ENCODE measurements around the gene HERC4. TPM values are rescaled to one million over a fixed set of nuclear protein-coding genes. Genes with fewer than 3 reads are reported as not detected.
A peak's percentile ranks its signal among the peaks of the same experiment; 100 is the strongest.
"Not testable (repeated sequence)": the region's sequence is repeated elsewhere in the genome, so short reads cannot be mapped to it uniquely, and the experiment has no call there.

The HERC4 gene
- total and polyA plus RNA-seq, 7 experiments from 2014 or later, result 21.2 to 113 (median 71.6) TPM

- CTCF ChIA-PET, result no interaction called here
- Mint-ChIP-seq H3K9me3 (peaks cover 0 to 31% (median 6%) of the 10 kb centered on the region in 11 donors), H3K27me3 (no peaks in the 10 kb centered on the region), H3K27ac (no peak overlapping the region), H3K4me1 (peaks cover 0 to 21% (median 16%) of the 10 kb centered on the region in 7 donors), H3K4me3 (no peak overlapping the region), H3K36me3 (peaks cover 15 to 73% (median 66%) of the 10 kb centered on the region in 5 donors)
- H3K27ac ChIP-seq (ENCODE audit: low read depth, low read length), result no peak overlapping the region
- no peak overlapping the region for H3K4me3 ChIP-seq (ENCODE audit: low read length)
- ATAC-seq (no peak), DNase-seq (no peak)
- intact Hi-C loops (cut with micrococcal nuclease), result no loop called here
- H3K36me3 ChIP-seq (ENCODE audit: control insufficient read depth in 2 of 3, insufficient read depth in 3 of 3, low read length in 3 of 3), result peaks cover 0 to 23% (median 7%) of the 10 kb centered on the region in 3 experiments
- no peaks in the 10 kb centered on the region for H3K27me3 ChIP-seq (ENCODE audit: control insufficient read depth in 2 of 2, insufficient read depth in 2 of 2, low read length in 2 of 2)
- H3K4me1 ChIP-seq (ENCODE audit: control insufficient read depth in 2 of 2, insufficient read depth in 2 of 2, low read length in 2 of 2), result no peaks in the 10 kb centered on the region
- H3K9me3 ChIP-seq (ENCODE audit: control insufficient read depth in 2 of 3, low read length in 3 of 3), result peaks cover 0 to 6% (median 0%) of the 10 kb centered on the region in 3 experiments
- POLR2A ChIA-PET, result no interaction called here
Measured at GRCh38 chr10:67971311-67971710, 103.8 kb downstream of the HERC4 start.

- H3K27ac Mint-ChIP-seq, result no peak overlapping the region
- Histone ChIP-seq H3K27me3 (ENCODE audit: control insufficient read depth in 2 of 2, insufficient read depth in 2 of 2, low read length in 2 of 2) (no peaks in the 10 kb centered on the region), H3K4me3 (ENCODE audit: low read length) (no peak overlapping the region), H3K4me1 (ENCODE audit: control insufficient read depth in 2 of 2, insufficient read depth in 2 of 2, low read length in 2 of 2) (no peaks in the 10 kb centered on the region), H3K27ac (ENCODE audit: low read depth, low read length) (no peak overlapping the region), H3K9me3 (ENCODE audit: control insufficient read depth in 2 of 3, low read length in 3 of 3) (peaks cover 0 to 6% (median 0%) of the 10 kb centered on the region in 3 experiments), H3K36me3 (ENCODE audit: control insufficient read depth in 2 of 3, insufficient read depth in 3 of 3, low read length in 3 of 3) (peaks cover 0 to 33% (median 7%) of the 10 kb centered on the region in 3 experiments)
- ChIA-PET CTCF (no interaction called here), POLR2A (no interaction called here)
- peaks cover 0 to 18% (median 16%) of the 10 kb centered on the region in 7 donors for H3K4me1 Mint-ChIP-seq
- H3K36me3 Mint-ChIP-seq, result peaks cover 12 to 70% (median 64%) of the 10 kb centered on the region in 5 donors
- DNase-seq, result no peak
- intact Hi-C loops (cut with micrococcal nuclease), result no loop called here
- peaks cover 0 to 31% (median 6%) of the 10 kb centered on the region in 11 donors for H3K9me3 Mint-ChIP-seq
- no peak for ATAC-seq
- H3K27me3 Mint-ChIP-seq, result no peaks in the 10 kb centered on the region
- no peak overlapping the region for H3K4me3 Mint-ChIP-seq
Measured at GRCh38 chr10:67969875-67970274, 105.2 kb downstream of the HERC4 start.

DNA sequence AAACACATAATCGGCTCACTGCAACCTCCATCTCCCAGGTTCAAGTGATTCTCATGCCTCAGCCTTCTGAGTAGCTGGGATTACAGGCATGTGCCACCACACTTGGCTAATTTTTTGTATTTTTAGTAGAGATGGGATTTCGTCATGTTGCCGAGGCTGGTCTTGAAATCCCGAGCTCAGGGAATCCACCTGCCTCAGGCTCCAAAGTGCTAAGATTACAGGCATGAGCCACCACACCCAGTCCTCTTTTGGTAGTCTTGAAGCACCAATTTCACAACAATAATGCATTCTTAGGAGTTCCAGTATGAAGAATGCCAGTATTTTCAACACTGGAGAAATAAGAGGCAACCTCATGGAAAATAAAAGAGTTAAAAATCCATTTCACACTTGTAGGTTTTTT lies 109.0 kb downstream of the HERC4 start:
- POLR2A ChIA-PET; H3K27ac ChIP-seq (ENCODE audit: low read depth, low read length); H3K9me3 Mint-ChIP-seq; H3K4me3 ChIP-seq (ENCODE audit: low read length); ATAC-seq; intact Hi-C loops (cut with micrococcal nuclease); H3K9me3 ChIP-seq (ENCODE audit: control insufficient read depth in 2 of 3, low read length in 3 of 3); H3K4me3 Mint-ChIP-seq; CTCF ChIA-PET; DNase-seq; H3K27ac Mint-ChIP-seq; H3K27me3 ChIP-seq (ENCODE audit: control insufficient read depth in 2 of 2, insufficient read depth in 2 of 2, low read length in 2 of 2); H3K27me3 Mint-ChIP-seq; H3K4me1 ChIP-seq (ENCODE audit: control insufficient read depth in 2 of 2, insufficient read depth in 2 of 2, low read length in 2 of 2): not testable (repeated sequence)
- Mint-ChIP-seq H3K36me3 (peaks cover 11 to 62% (median 50%) of the 10 kb centered on the region in 5 donors), H3K4me1 (peaks cover 0 to 29% (median 21%) of the 10 kb centered on the region in 7 donors)
- peaks cover 0 to 21% (median 0%) of the 10 kb centered on the region in 3 experiments for H3K36me3 ChIP-seq (ENCODE audit: control insufficient read depth in 2 of 3, insufficient read depth in 3 of 3, low read length in 3 of 3)

DNA sequence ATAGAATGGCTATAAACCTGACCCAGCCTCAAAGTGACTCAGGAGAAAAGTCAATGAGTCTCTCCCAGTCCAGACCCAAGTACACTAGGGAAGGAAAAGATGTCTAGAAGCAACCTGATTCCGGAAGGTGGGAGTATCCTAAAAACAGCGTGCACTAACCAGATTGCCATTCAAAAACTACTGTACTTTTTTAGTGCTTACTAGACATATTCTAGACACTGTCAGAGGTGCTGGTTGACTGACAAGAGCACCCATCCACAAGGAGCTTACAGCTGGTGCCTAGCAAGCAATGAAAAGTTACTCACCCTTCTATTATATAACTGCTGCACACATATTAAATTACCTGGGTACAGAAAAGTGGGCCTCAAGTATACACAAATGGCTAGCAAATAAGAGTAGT lies 109.6 kb downstream of the HERC4 start:
- H3K9me3 Mint-ChIP-seq, result peaks cover 0 to 4% (median 0%) of the 10 kb centered on the region in 11 donors
- DNase-seq (no peak), ATAC-seq (no peak)
- H3K27ac Mint-ChIP-seq, result peak overlapping the region in 1 of 9 donors; percentile 30
- intact Hi-C loops (cut with micrococcal nuclease), result no loop called here
- H3K4me1 ChIP-seq (ENCODE audit: control insufficient read depth in 2 of 2, insufficient read depth in 2 of 2, low read length in 2 of 2), result no peaks in the 10 kb centered on the region
- ChIA-PET POLR2A (no interaction called here), CTCF (no interaction called here)
- H3K4me3 Mint-ChIP-seq, result no peak overlapping the region
- H3K27me3 Mint-ChIP-seq, result no peaks in the 10 kb centered on the region
- no peaks in the 10 kb centered on the region for H3K27me3 ChIP-seq (ENCODE audit: control insufficient read depth in 2 of 2, insufficient read depth in 2 of 2, low read length in 2 of 2)
- no peak overlapping the region for H3K27ac ChIP-seq (ENCODE audit: low read depth, low read length)
- H3K36me3 Mint-ChIP-seq, result peaks cover 15 to 64% (median 51%) of the 10 kb centered on the region in 5 donors
- peaks cover 0 to 29% (median 21%) of the 10 kb centered on the region in 7 donors for H3K4me1 Mint-ChIP-seq
- no peaks in the 10 kb centered on the region for H3K9me3 ChIP-seq (ENCODE audit: control insufficient read depth in 2 of 3, low read length in 3 of 3)
- no peak overlapping the region for H3K4me3 ChIP-seq (ENCODE audit: low read length)
- H3K36me3 ChIP-seq (ENCODE audit: control insufficient read depth in 2 of 3, insufficient read depth in 3 of 3, low read length in 3 of 3), result peaks cover 0 to 21% (median 0%) of the 10 kb centered on the region in 3 experiments

- DNase-seq, result no peak
- ChIA-PET CTCF (interaction anchor here (0.6 kb wide), 2 partner anchors 30 to 389 kb away, joined by 3 to 5 read pairs; no protein-coding TSS in a partner anchor), POLR2A (no interaction called here)
Measured at GRCh38 chr10:67959839-67960476, 115.1 kb downstream of the HERC4 start.

GRCh38 chr10:67955614-67956013 lies 119.5 kb downstream of the HERC4 start:
- Histone ChIP-seq H3K36me3 (ENCODE audit: control insufficient read depth in 2 of 3, insufficient read depth in 3 of 3, low read length in 3 of 3) (peaks cover 0 to 28% (median 6%) of the 10 kb centered on the region in 3 experiments), H3K27ac (ENCODE audit: low read depth, low read length) (no peak overlapping the region), H3K9me3 (ENCODE audit: control insufficient read depth in 2 of 3, low read length in 3 of 3) (no peaks in the 10 kb centered on the region), H3K4me3 (ENCODE audit: low read length) (no peak overlapping the region), H3K27me3 (ENCODE audit: control insufficient read depth in 2 of 2, insufficient read depth in 2 of 2, low read length in 2 of 2) (no peaks in the 10 kb centered on the region), H3K4me1 (ENCODE audit: control insufficient read depth in 2 of 2, insufficient read depth in 2 of 2, low read length in 2 of 2) (no peaks in the 10 kb centered on the region)
- DNase-seq (no peak), ATAC-seq (no peak)
- Mint-ChIP-seq H3K9me3 (no peaks in the 10 kb centered on the region), H3K4me1 (peaks cover 0 to 12% (median 5%) of the 10 kb centered on the region in 7 donors), H3K27ac (peak overlapping the region in 1 of 9 donors; percentile 50), H3K27me3 (no peaks in the 10 kb centered on the region), H3K36me3 (peaks cover 12 to 44% (median 35%) of the 10 kb centered on the region in 5 donors), H3K4me3 (no peak overlapping the region)
- POLR2A ChIA-PET, result no interaction called here
- CTCF ChIA-PET, result no interaction called here
- intact Hi-C loops (cut with micrococcal nuclease), result no loop called here

More at GRCh38 chr10:67959839-67960476, 115.1 kb downstream of the HERC4 start:
- intact Hi-C loops (cut with micrococcal nuclease), result no loop called here
- Histone ChIP-seq H3K27ac (ENCODE audit: low read depth, low read length) (no peak overlapping the region), H3K4me1 (ENCODE audit: control insufficient read depth in 2 of 2, insufficient read depth in 2 of 2, low read length in 2 of 2) (no peaks in the 10 kb centered on the region), H3K27me3 (ENCODE audit: control insufficient read depth in 2 of 2, insufficient read depth in 2 of 2, low read length in 2 of 2) (no peaks in the 10 kb centered on the region), H3K36me3 (ENCODE audit: control insufficient read depth in 2 of 3, insufficient read depth in 3 of 3, low read length in 3 of 3) (peaks cover 0 to 3% (median 0%) of the 10 kb centered on the region in 3 experiments), H3K4me3 (ENCODE audit: low read length) (no peak overlapping the region), H3K9me3 (ENCODE audit: control insufficient read depth in 2 of 3, low read length in 3 of 3) (no peaks in the 10 kb centered on the region)
- Mint-ChIP-seq H3K27me3 (no peaks in the 10 kb centered on the region), H3K27ac (peak overlapping the region in 2 of 9 donors; percentile 5 to 67), H3K4me3 (no peak overlapping the region), H3K4me1 (peaks cover 0 to 20% (median 5%) of the 10 kb centered on the region in 7 donors), H3K36me3 (peaks cover 15 to 40% (median 27%) of the 10 kb centered on the region in 5 donors), H3K9me3 (peaks cover 0 to 2% (median 0%) of the 10 kb centered on the region in 11 donors)
- no peak for ATAC-seq

DNA sequence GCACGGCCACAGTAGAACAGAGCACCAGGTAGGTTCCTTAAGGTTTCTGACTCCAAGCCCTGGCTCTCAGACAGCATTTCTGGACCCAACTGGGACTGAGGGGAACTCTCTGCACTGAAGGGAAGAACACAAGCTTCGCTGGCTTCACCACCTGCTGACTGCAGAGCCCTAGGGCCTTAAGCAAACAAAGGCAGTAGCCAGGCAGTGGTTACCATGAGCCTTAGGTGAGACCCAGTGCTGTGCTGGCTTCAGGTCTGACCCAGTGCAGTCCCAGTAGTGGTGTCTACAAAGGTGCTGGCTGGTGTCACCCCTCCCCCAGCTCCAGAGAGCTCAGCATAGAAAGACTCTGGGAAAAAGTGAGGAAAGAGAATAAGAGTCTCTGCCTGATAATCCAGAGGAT lies 131.2 kb downstream of the HERC4 start:
- DNase-seq (no peak), ATAC-seq (no peak)
- Mint-ChIP-seq H3K4me1 (peaks cover 0 to 14% (median 5%) of the 10 kb centered on the region in 7 donors), H3K27me3 (no peaks in the 10 kb centered on the region), H3K27ac (peak overlapping the region in 3 of 9 donors; percentile 23 to 55 (median 51)), H3K4me3 (no peak overlapping the region), H3K9me3 (peaks cover 0 to 10% (median 0%) of the 10 kb centered on the region in 11 donors), H3K36me3 (peaks cover 12 to 60% (median 38%) of the 10 kb centered on the region in 5 donors)
- Histone ChIP-seq H3K4me3 (ENCODE audit: low read length) (no peak overlapping the region), H3K9me3 (ENCODE audit: control insufficient read depth in 2 of 3, low read length in 3 of 3) (no peaks in the 10 kb centered on the region), H3K27me3 (ENCODE audit: control insufficient read depth in 2 of 2, insufficient read depth in 2 of 2, low read length in 2 of 2) (no peaks in the 10 kb centered on the region), H3K36me3 (ENCODE audit: control insufficient read depth in 2 of 3, insufficient read depth in 3 of 3, low read length in 3 of 3) (peaks cover 1 to 26% (median 12%) of the 10 kb centered on the region in 3 experiments), H3K27ac (ENCODE audit: low read depth, low read length) (no peak overlapping the region), H3K4me1 (ENCODE audit: control insufficient read depth in 2 of 2, insufficient read depth in 2 of 2, low read length in 2 of 2) (no peaks in the 10 kb centered on the region)
- intact Hi-C loops (cut with micrococcal nuclease), result no loop called here
- CTCF ChIA-PET, result no interaction called here
- POLR2A ChIA-PET, result no interaction called here
